Keratinocyte (primary cell): Measurements from ENCODE around the gene SS18L1. TPM values are rescaled to one million over a fixed set of nuclear protein-coding genes. Genes with fewer than 3 reads are reported as not detected.
A peak's percentile ranks its signal among the peaks of the same experiment; 100 is the strongest.

Experiments used
- DNase-seq: peaks from one replicate; pipeline ENCODE4 v3.0.0-alpha.2; 2011; ENCODE audit warnings: low read depth, missing footprints, low spot score
- FAIRE-seq: peaks from 2 replicates; lab custom pipeline; 2011; peaks lifted over from hg19 to GRCh38; lab: Jason Lieb, UNC
- H2AFZ ChIP-seq: 2 replicates; pipeline ENCODE4 v1.6.0; 2012; ENCODE audit warnings: low read length, control low read depth, inconsistent platforms; ENCODE audit not compliant: control insufficient read depth
- H3K27ac ChIP-seq: 2 replicates; pipeline ENCODE4 v1.5.1; 2011; ENCODE audit warnings: low read length; ENCODE audit not compliant: control insufficient read depth, insufficient read depth
- H3K27me3 ChIP-seq: 3 replicates; pipeline ENCODE4 v1.6.0; 2011; ENCODE audit warnings: low read length; ENCODE audit not compliant: control insufficient read depth, insufficient read depth; ENCODE audit errors: extremely low read depth
- H3K36me3 ChIP-seq, 2 experiments: 2 replicates in 1 of 2; 3 replicates in 1 of 2; pipeline ENCODE4 v1.5.1; 2011; ENCODE audit warnings: low read length in 2 of 2, mild to moderate bottlenecking in 1 of 2; ENCODE audit not compliant: control insufficient read depth in 2 of 2, insufficient read depth in 2 of 2; ENCODE audit errors: extremely low read depth in 1 of 2
- H3K4me1 ChIP-seq: 3 replicates; pipeline ENCODE4 v1.5.1; 2011; ENCODE audit warnings: low read length; ENCODE audit not compliant: control insufficient read depth, insufficient read depth; ENCODE audit errors: extremely low read depth
- H3K4me2 ChIP-seq: 3 replicates; pipeline ENCODE4 v1.6.0; 2011; ENCODE audit warnings: low read depth, low read length; ENCODE audit not compliant: control insufficient read depth, insufficient read depth; ENCODE audit errors: extremely low read depth
- H3K4me3 ChIP-seq, 3 experiments: fragments of 200-600 bp in 1 of 3; sonication (generic) in 1 of 3; 2 replicates in 2 of 3; 3 replicates in 1 of 3; pipeline ENCODE4 v1.5.1; 2011 to 2016; ENCODE audit warnings: low read length in 3 of 3, mild to moderate bottlenecking in 3 of 3, control low read depth in 2 of 3, inconsistent platforms in 1 of 3, low read depth in 1 of 3, mixed read lengths in 1 of 3, mixed run types in 1 of 3, moderate library complexity in 1 of 3; ENCODE audit not compliant: control insufficient read depth in 2 of 3, insufficient read depth in 2 of 3; ENCODE audit errors: extremely low read depth in 1 of 3
- H3K79me2 ChIP-seq: 2 replicates; pipeline ENCODE4 v1.6.0; 2012; ENCODE audit warnings: low read length; ENCODE audit not compliant: control insufficient read depth, insufficient read depth
- H3K9ac ChIP-seq: 3 replicates; pipeline ENCODE4 v1.6.0; 2011; ENCODE audit warnings: low read length; ENCODE audit not compliant: control insufficient read depth, insufficient read depth; ENCODE audit errors: extremely low read depth
- H3K9me1 ChIP-seq: 3 replicates; pipeline ENCODE4 v1.6.0; 2011; ENCODE audit warnings: low read length; ENCODE audit not compliant: control insufficient read depth, insufficient read depth; ENCODE audit errors: extremely low read depth
- H3K9me3 ChIP-seq: 2 replicates; pipeline ENCODE4 v1.5.1; 2012; ENCODE audit warnings: low read depth, low read length; ENCODE audit not compliant: control insufficient read depth
- H4K20me1 ChIP-seq: 3 replicates; pipeline ENCODE4 v1.6.0; 2011; ENCODE audit warnings: low read length; ENCODE audit not compliant: control insufficient read depth, insufficient read depth; ENCODE audit errors: extremely low read depth
- EZH2 ChIP-seq: IDR thresholded peaks from one replicate; pipeline ENCODE4 v1.6.1; 2012; ENCODE audit warnings: inconsistent platforms, mild to moderate bottlenecking, low read length, moderate library complexity
- dilution Hi-C: fragments of 300-500 bp; cut with MboI; formaldehyde crosslinking; loops from one replicate; pipeline ENCODE4 v1.7.0; 2020; ENCODE audit warnings: low sequenced_read_pairs; ENCODE audit not compliant: extremely low pct_ligation_motif_present
- polyA plus RNA-seq, 5 experiments: library from polyadenylated mRNA; depleted of rRNA in 3 of 5; stranded (reverse) in 3 of 5; stranded (forward) in 1 of 5; unstranded in 1 of 5; fragments of >200 nt; gene quantifications; 1 replicate in 1 of 5; 2 replicates in 3 of 5; 3 replicates in 1 of 5; pipeline versions ENCODE4 v1.2.1 to v1.2.3, GENCODE V29; 2011 to 2012; ENCODE audit warnings: missing spikeins in 2 of 5, low read depth in 1 of 5, low replicate concordance in 1 of 5
- TF ChIP-seq, protein P1 (sequence below), 3 experiments: IDR thresholded peaks in 1 of 3; conservative IDR thresholded peaks in 1 of 3; optimal IDR thresholded peaks in 1 of 3; 2 replicates in 2 of 3; 3 replicates in 1 of 3; pipeline versions ENCODE3 to v1.5.1; 2011; ENCODE audit warnings: low read length in 3 of 3, mild to moderate bottlenecking in 3 of 3, moderate library complexity in 2 of 3, control low read depth in 1 of 3, inconsistent platforms in 1 of 3; ENCODE audit not compliant: insufficient read depth in 2 of 3; ENCODE audit errors: extremely low read depth in 1 of 3

SS18L1 gene
- polyA plus RNA-seq, 1 donor (not counting 4 experiments of a cell fraction or from before 2014, with no cell fraction given) = 9.4 TPM

GRCh38 chr20:62135573-62136266, 7.8 kb upstream of the SS18L1 start:
- H3K36me3 ChIP-seq = peaks cover 50 to 72% of the 10 kb centered on the region in 2 experiments
- FAIRE-seq = no peak
- H3K4me2 ChIP-seq = no peak overlapping the region
- peaks cover 22% of the 10 kb centered on the region for H3K79me2 ChIP-seq
- H3K9me3 ChIP-seq = no peaks in the 10 kb centered on the region
- no peak for DNase-seq
- dilution Hi-C loops = no loop called here
- H3K27me3 ChIP-seq = no peaks in the 10 kb centered on the region
- H3K27ac ChIP-seq = no peak overlapping the region
- no peak overlapping the region for H3K4me3 ChIP-seq
- peaks cover 16% of the 10 kb centered on the region for H4K20me1 ChIP-seq
- no peaks in the 10 kb centered on the region for H3K9me1 ChIP-seq
- no peak overlapping the region for H2AFZ ChIP-seq
- H3K9ac ChIP-seq = no peak overlapping the region
- no peak for TF ChIP-seq EZH2
- H3K4me1 ChIP-seq = no peaks in the 10 kb centered on the region

GRCh38 chr20:62136283-62137091, 7.1 kb upstream of the SS18L1 start:
- DNase-seq (no peak), FAIRE-seq (no peak)
- Histone ChIP-seq H3K9ac (no peak overlapping the region), H4K20me1 (peaks cover 21% of the 10 kb centered on the region), H3K9me1 (peaks cover 5% of the 10 kb centered on the region), H3K4me2 (no peak overlapping the region), H3K9me3 (no peaks in the 10 kb centered on the region), H3K36me3 (peaks cover 45 to 69% of the 10 kb centered on the region in 2 experiments), H3K27ac (no peak overlapping the region), H2AFZ (no peak overlapping the region), H3K27me3 (no peaks in the 10 kb centered on the region), H3K79me2 (peaks cover 30% of the 10 kb centered on the region), H3K4me1 (peaks cover 6% of the 10 kb centered on the region), H3K4me3 (no peak overlapping the region)
- TF ChIP-seq, protein P1, sequence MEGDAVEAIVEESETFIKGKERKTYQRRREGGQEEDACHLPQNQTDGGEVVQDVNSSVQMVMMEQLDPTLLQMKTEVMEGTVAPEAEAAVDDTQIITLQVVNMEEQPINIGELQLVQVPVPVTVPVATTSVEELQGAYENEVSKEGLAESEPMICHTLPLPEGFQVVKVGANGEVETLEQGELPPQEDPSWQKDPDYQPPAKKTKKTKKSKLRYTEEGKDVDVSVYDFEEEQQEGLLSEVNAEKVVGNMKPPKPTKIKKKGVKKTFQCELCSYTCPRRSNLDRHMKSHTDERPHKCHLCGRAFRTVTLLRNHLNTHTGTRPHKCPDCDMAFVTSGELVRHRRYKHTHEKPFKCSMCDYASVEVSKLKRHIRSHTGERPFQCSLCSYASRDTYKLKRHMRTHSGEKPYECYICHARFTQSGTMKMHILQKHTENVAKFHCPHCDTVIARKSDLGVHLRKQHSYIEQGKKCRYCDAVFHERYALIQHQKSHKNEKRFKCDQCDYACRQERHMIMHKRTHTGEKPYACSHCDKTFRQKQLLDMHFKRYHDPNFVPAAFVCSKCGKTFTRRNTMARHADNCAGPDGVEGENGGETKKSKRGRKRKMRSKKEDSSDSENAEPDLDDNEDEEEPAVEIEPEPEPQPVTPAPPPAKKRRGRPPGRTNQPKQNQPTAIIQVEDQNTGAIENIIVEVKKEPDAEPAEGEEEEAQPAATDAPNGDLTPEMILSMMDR (optimal IDR thresholded peaks at IDR 0.05 in 1 of 3, IDR thresholded peaks at IDR 0.05 in 1 of 3, conservative IDR thresholded peaks at IDR 0.05 in 1 of 3; ENCODE audit: extremely low read depth in 1 of 3, insufficient read depth in 2 of 3, low read length in 3 of 3) = peak; percentile 75 to 87 (median 76)
- no peak for TF ChIP-seq EZH2
- dilution Hi-C loops = no loop called here
